ENCODE measurements around the gene NCK1.

The NCK1 gene

GRCh38 chr3:136905549-136905948 is 43.5 kb downstream of the NCK1 start:
- Histone ChIP-seq H3K4me1 (peaks cover 32% of the 10 kb centered on the region), H3K4me3 (no peak overlapping the region)

DNA sequence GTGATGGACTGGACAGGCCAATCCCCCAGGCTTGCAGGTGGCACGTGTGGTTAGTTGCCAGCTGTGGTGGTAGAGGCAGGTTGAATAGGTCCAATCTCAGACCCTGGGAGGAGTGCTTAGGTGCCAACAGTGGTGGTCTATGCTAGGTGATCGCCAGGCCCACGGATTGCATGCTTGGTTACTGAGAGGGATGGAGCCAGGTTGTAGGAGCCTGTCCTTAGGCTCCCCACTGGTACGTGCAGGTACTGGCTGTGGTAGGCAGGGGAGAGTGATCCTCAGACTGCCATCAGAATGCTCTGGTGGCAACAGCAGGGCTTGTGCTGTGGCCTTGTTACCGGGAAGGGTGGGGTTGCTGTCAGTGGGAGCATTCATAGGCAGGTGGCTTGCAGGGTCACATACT is 44.7 kb downstream of the NCK1 start:
- in situ Hi-C loops (cut with MboI; ENCODE audit: low sequenced_read_pairs) = no loop called here
- Histone ChIP-seq H3K9me3 (peaks cover 13% of the 10 kb centered on the region), H3K36me3 (replicated peaks) (no peaks in the 10 kb centered on the region)

More at GRCh38 chr3:136905549-136905948, 43.5 kb downstream of the NCK1 start:
- Histone ChIP-seq H3K27me3 (ENCODE audit: low read depth) (no peaks in the 10 kb centered on the region), H3K36me3 (replicated peaks) (no peaks in the 10 kb centered on the region), H3K9me3 (peaks cover 13% of the 10 kb centered on the region)
- in situ Hi-C loops (cut with MboI; ENCODE audit: low sequenced_read_pairs) = no loop called here
- no peak for DNase-seq (ENCODE audit: low spot score in 2 of 2)

DNA sequence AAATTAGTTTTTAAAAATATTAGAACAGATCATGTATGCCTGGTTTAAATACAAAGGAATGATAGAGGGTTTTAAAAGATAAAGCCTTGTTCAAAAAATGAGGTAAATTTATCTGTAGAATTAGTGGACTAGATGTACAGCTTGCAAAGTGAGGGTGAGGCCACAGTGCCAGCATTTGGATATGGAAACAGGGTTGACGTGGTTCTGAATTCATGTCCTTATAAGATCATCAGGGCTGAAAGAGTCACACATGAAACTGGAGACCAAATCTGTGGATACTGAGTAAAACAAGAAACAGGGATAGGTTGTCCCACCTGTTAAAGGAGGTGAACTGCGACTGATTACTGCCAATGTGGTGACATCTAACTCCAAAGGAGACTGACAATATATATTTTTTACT is 46.3 kb downstream of the NCK1 start:
- Histone ChIP-seq H3K9me3 (peaks cover 12% of the 10 kb centered on the region), H3K4me3 (no peak overlapping the region), H3K4me1 (peaks cover 18% of the 10 kb centered on the region), H3K27me3 (ENCODE audit: low read depth) (no peaks in the 10 kb centered on the region), H3K36me3 (replicated peaks) (no peaks in the 10 kb centered on the region)
- in situ Hi-C loops (cut with MboI; ENCODE audit: low sequenced_read_pairs) = no loop called here
- no peak for DNase-seq (ENCODE audit: low spot score in 2 of 2)

More for the DNA sequence above, 44.7 kb downstream of the NCK1 start:
- H3K4me1 ChIP-seq = peaks cover 20% of the 10 kb centered on the region
- no peak for DNase-seq (ENCODE audit: low spot score in 2 of 2)
- no peaks in the 10 kb centered on the region for H3K27me3 ChIP-seq (ENCODE audit: low read depth)
- no peak overlapping the region for H3K4me3 ChIP-seq

DNA sequence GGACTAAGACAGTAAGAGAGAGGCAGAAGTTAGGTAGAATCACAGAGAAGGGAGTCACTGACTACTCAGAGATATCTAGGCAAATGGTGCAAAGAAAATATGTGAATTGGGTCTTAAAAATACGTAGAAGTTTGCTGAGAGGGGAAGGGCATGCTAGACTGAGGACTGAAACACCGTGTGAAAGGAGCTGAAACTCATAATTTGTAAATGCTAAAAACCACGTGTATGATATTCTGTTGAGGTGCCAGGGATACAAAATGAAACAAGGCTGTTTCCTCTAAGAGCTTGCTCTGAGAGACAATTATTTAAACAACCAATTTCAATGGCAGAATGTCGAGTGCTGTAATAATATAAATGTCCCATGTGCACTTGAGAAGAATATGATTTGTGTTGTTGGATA is 47.2 kb downstream of the NCK1 start:
- Histone ChIP-seq H3K4me3 (no peak overlapping the region), H3K36me3 (replicated peaks) (no peaks in the 10 kb centered on the region), H3K27me3 (ENCODE audit: low read depth) (no peaks in the 10 kb centered on the region), H3K9me3 (peaks cover 3% of the 10 kb centered on the region), H3K4me1 (peaks cover 18% of the 10 kb centered on the region)
- no peak for DNase-seq (ENCODE audit: low spot score in 2 of 2)
- in situ Hi-C loops (cut with MboI; ENCODE audit: low sequenced_read_pairs) = no loop called here

DNA sequence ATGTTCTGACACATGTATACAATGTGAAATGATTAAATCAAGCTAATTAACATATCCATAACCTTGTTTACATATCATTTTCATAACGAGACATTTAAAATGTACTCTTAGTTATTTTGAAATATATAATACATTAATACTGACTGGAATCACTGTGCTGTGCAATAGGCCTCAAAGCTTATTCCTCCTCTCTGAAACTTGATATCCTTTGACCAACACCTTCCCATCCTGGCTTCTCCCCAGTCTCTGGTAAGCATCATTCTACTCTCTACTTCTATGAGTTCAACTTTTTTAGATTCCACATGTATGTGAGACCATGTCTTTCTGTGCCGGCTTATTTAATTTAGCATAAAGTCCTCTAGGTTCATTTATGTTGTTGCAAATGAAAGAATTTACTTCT is 48.7 kb downstream of the NCK1 start:
- Histone ChIP-seq H3K36me3 (replicated peaks) (no peaks in the 10 kb centered on the region), H3K4me1 (peaks cover 18% of the 10 kb centered on the region), H3K4me3 (no peak overlapping the region), H3K9me3 (no peaks in the 10 kb centered on the region), H3K27me3 (ENCODE audit: low read depth) (no peaks in the 10 kb centered on the region)
- in situ Hi-C loops (cut with MboI; ENCODE audit: low sequenced_read_pairs) = no loop called here
- DNase-seq (ENCODE audit: low spot score in 2 of 2) = no peak

- no peak for DNase-seq (ENCODE audit: low spot score in 2 of 2)
- H3K36me3 ChIP-seq (replicated peaks) = no peaks in the 10 kb centered on the region
- in situ Hi-C loops (cut with MboI; ENCODE audit: low sequenced_read_pairs) = no loop called here
- H3K4me3 ChIP-seq = no peak overlapping the region
- H3K27me3 ChIP-seq (ENCODE audit: low read depth) = no peaks in the 10 kb centered on the region
- no peaks in the 10 kb centered on the region for H3K9me3 ChIP-seq
- H3K4me1 ChIP-seq = peaks cover 18% of the 10 kb centered on the region
These were observed 51.2 kb downstream of the NCK1 start for GRCh38 chr3:136913168-136913567.

DNA sequence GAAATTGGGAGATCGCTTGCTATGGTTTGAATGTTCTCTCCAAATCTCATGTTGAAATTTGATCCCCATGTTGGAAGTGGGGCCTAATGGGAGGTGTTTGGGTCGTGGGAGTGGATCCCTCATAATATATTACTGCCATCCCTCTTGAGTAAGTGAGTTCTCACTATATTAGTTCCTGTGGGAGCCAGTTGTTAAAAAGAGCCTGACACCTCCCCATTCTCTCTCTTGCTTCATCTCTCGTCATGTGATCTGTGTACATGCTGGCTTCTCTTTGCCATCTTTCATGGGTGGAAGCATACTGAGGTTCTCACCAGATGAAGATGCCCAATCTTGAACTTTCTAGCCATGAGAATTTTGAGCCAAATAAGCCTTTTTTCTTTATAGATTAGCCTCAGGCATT is 52.7 kb downstream of the NCK1 start:
- H3K36me3 ChIP-seq (replicated peaks) = no peaks in the 10 kb centered on the region
- H3K9me3 ChIP-seq = no peaks in the 10 kb centered on the region
- H3K4me1 ChIP-seq = peaks cover 9% of the 10 kb centered on the region
- H3K27me3 ChIP-seq (ENCODE audit: low read depth) = no peaks in the 10 kb centered on the region
- in situ Hi-C loops (cut with MboI; ENCODE audit: low sequenced_read_pairs) = no loop called here
- DNase-seq (ENCODE audit: low spot score in 2 of 2) = no peak
- H3K4me3 ChIP-seq = no peak overlapping the region

- no peak for DNase-seq (ENCODE audit: low spot score in 2 of 2)
- in situ Hi-C loops (cut with MboI; ENCODE audit: low sequenced_read_pairs) = no loop called here
- no peaks in the 10 kb centered on the region for H3K9me3 ChIP-seq
- no peaks in the 10 kb centered on the region for H3K27me3 ChIP-seq (ENCODE audit: low read depth)
- H3K36me3 ChIP-seq (replicated peaks) = no peaks in the 10 kb centered on the region
- 0 out of 2 replicates have a peak, but pooled peaks cover 2% of the 10 kb centered on the region for H3K4me1 ChIP-seq
- no peak overlapping the region for H3K4me3 ChIP-seq
These were observed 54.2 kb downstream of the NCK1 start for GRCh38 chr3:136916223-136916622.

DNA sequence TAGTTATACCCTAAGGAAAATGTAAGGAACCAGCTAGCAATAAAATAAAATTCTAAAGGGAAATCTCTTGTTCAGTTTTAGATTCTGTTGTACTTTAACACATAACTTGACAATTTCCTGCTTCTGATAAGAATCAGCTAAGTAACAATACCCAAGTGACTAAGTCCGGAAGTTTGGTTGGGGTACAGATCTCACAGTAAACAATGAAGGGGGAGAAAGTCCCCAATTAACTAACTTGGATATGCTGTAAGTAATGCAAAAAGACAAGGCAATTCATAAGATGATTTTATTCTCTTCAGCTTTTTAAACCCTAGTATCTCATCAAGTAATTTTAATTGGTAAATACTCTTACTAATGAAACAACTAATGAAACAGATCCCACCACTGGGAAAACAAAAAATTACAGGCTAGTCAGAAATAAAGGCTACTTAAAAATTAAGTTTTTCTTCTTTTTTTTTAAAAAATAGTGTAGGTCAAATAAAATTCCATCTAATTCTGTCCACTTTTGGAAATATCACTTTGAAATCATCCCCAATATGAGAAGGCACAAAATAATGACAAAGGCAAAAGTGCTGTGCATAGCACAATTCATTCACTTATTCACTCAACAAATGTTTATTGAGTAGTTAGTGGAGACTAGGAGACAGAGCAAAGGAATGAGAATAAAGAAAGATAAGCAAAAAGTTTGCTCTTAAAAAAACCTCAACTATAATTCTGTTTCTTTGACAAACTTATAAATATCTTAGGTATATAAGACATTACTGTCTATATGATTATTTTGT is 58.0 kb downstream of the NCK1 start:
- in situ Hi-C loops (cut with MboI; ENCODE audit: low sequenced_read_pairs) = no loop called here
- 0 out of 2 replicates have a peak, but pooled peaks cover 2% of the 10 kb centered on the region for H3K4me1 ChIP-seq
- no peak overlapping the region for H3K4me3 ChIP-seq
- H3K36me3 ChIP-seq (replicated peaks) = no peaks in the 10 kb centered on the region
- H3K27me3 ChIP-seq (ENCODE audit: low read depth) = no peaks in the 10 kb centered on the region
- DNase-seq (ENCODE audit: low spot score in 2 of 2) = no peak
- H3K9me3 ChIP-seq = no peaks in the 10 kb centered on the region

DNA sequence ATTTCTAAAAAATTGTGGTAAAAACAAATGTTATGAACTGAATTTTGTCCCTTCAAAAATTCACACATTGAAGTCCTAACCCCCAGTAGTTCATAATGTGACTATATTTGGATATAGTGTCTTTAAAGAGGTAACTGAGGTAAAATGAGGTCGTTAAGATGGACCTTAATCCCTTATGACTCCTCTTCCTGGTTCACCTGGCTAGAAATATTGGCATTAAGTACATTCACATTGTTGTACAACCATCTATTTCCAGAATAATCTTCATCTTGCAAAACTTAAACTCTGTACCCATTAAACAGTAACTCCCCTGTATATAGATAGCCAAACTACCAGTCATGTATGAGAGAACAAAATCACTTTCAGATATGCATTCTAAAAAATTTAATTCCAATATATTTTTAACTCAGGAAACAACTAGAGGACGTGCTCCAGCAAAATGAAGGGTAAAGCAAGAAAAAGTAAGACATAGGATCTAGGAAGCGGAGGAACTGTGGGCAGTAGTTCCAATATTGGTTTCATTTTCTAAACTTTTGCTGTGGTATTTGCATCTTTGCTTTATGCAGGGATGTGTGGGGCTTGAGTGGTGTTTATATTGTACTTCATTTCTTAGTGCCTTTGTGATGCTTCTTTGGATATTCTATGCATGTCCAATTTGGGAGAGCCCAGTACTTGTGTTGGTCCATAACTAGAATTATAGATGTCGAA is 59.0 kb downstream of the NCK1 start:
- H3K4me1 ChIP-seq = 0 out of 2 replicates have a peak, but pooled peaks cover 5% of the 10 kb centered on the region
- no peaks in the 10 kb centered on the region for H3K36me3 ChIP-seq (replicated peaks)
- H3K9me3 ChIP-seq = no peaks in the 10 kb centered on the region
- H3K27me3 ChIP-seq (ENCODE audit: low read depth) = no peaks in the 10 kb centered on the region
- no peak overlapping the region for H3K4me3 ChIP-seq
- in situ Hi-C loops (cut with MboI; ENCODE audit: low sequenced_read_pairs) = no loop called here
- DNase-seq (ENCODE audit: low spot score in 2 of 2) = no peak

- peaks cover 7% of the 10 kb centered on the region; the same call in 1 of the 2 replicates for H3K4me1 ChIP-seq
- in situ Hi-C loops (cut with MboI; ENCODE audit: low sequenced_read_pairs) = no loop called here
These were observed 63.6 kb downstream of the NCK1 start for GRCh38 chr3:136925425-136926190.

DNA sequence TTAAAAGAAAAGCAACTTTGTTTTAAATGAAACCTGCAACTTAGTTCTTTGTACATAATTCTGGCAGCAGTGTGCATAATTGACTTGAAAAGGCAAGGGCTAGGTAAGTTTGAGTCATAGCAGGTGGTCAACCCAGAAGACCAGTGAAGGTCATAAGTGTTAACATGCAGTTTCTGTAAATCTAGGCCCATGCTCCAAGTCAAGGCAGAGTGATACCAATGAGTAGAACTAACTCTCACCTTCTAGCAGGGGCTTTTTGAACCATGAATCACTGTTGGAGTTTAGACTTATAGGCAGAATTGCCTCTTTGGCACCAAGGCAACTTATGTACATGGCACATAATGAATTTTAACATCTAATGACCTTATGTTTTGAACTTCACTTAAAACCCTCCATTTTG is 66.2 kb downstream of the NCK1 start:
- H3K4me1 ChIP-seq = peaks cover 12% of the 10 kb centered on the region
- no peak overlapping the region for H3K4me3 ChIP-seq
- in situ Hi-C loops (cut with MboI; ENCODE audit: low sequenced_read_pairs) = no loop called here
- no peaks in the 10 kb centered on the region for H3K27me3 ChIP-seq (ENCODE audit: low read depth)
- H3K9me3 ChIP-seq = no peaks in the 10 kb centered on the region
- H3K36me3 ChIP-seq (replicated peaks) = peaks cover 6% of the 10 kb centered on the region; the same call in 1 of the 2 replicates
- DNase-seq (ENCODE audit: low spot score in 2 of 2) = no peak

More at GRCh38 chr3:136925425-136926190, 63.6 kb downstream of the NCK1 start:
- Histone ChIP-seq H3K27me3 (ENCODE audit: low read depth) (no peaks in the 10 kb centered on the region), H3K36me3 (replicated peaks) (peaks cover 6% of the 10 kb centered on the region; the same call in 1 of the 2 replicates), H3K4me3 (no peak overlapping the region), H3K9me3 (no peaks in the 10 kb centered on the region)
- no peak for DNase-seq (ENCODE audit: low spot score in 2 of 2)

GRCh38 chr3:136929977-136930670 is 68.1 kb downstream of the NCK1 start:
- DNase-seq (ENCODE audit: low spot score in 2 of 2) = no peak
- H3K27me3 ChIP-seq (ENCODE audit: low read depth) = no peaks in the 10 kb centered on the region
- H3K4me3 ChIP-seq = no peak overlapping the region
- H3K4me1 ChIP-seq = peaks cover 12% of the 10 kb centered on the region
- peaks cover 6% of the 10 kb centered on the region; the same call in 1 of the 2 replicates for H3K36me3 ChIP-seq (replicated peaks)
- H3K9me3 ChIP-seq = no peaks in the 10 kb centered on the region
- in situ Hi-C loops (cut with MboI; ENCODE audit: low sequenced_read_pairs) = no loop called here

All from HAP-1 (cell line).